GM23248 (cell line): Measurements from ENCODE around the gene LDHAL6B. TPM values are rescaled to one million over a fixed set of nuclear protein-coding genes. Genes with fewer than 3 reads are reported as not detected.

Experiments used
- DNase-seq: peaks from one replicate; pipeline ENCODE4 v3.0.0-alpha.2; 2015
- H2AFZ ChIP-seq: fragments of 200-600 bp; sonication (generic); 2 replicates; pipeline ENCODE4 v1.6.1; 2016; ENCODE audit warnings: antibody characterized with exemption
- H3F3A ChIP-seq: fragments of 200-600 bp; sonication (generic); 2 replicates; pipeline ENCODE4 v1.6.1; 2016; ENCODE audit warnings: mild to moderate bottlenecking, antibody characterized with exemption, mixed run types; ENCODE audit not compliant: insufficient read depth
- H3K27ac ChIP-seq: fragments of 200-600 bp; sonication (generic); 2 replicates; pipeline ENCODE4 v1.5.1; 2016; ENCODE audit warnings: mild to moderate bottlenecking
- H3K27me3 ChIP-seq: fragments of 200-600 bp; sonication (generic); replicated peaks from 2 replicates; pipeline ENCODE4 v1.6.1; 2016; ENCODE audit warnings: mild to moderate bottlenecking; ENCODE audit not compliant: insufficient read depth
- H3K36me3 ChIP-seq: fragments of 200-600 bp; sonication (generic); 2 replicates; pipeline ENCODE4 v1.6.1; 2016; ENCODE audit warnings: low read depth, mild to moderate bottlenecking
- H3K4me1 ChIP-seq: fragments of 200-600 bp; sonication (generic); 2 replicates; pipeline ENCODE4 v1.6.1; 2016; ENCODE audit warnings: mild to moderate bottlenecking; ENCODE audit not compliant: insufficient read depth
- H3K4me2 ChIP-seq: fragments of 200-600 bp; sonication (generic); one replicate; pipeline ENCODE4 v1.6.1; 2016; ENCODE audit warnings: mild to moderate bottlenecking; ENCODE audit not compliant: unreplicated experiment
- H3K4me3 ChIP-seq: fragments of 200-600 bp; sonication (generic); 2 replicates; pipeline ENCODE4 v1.5.1; 2016; ENCODE audit warnings: mild to moderate bottlenecking
- H3K79me2 ChIP-seq: fragments of 200-600 bp; sonication (generic); 2 replicates; pipeline ENCODE4 v1.6.1; 2016; ENCODE audit warnings: mild to moderate bottlenecking; ENCODE audit not compliant: insufficient read depth
- H3K9ac ChIP-seq: fragments of 200-600 bp; sonication (generic); 2 replicates; pipeline ENCODE4 v1.6.1; 2016; ENCODE audit warnings: mild to moderate bottlenecking
- H3K9me2 ChIP-seq: fragments of 200-600 bp; sonication (generic); 2 replicates; pipeline ENCODE4 v1.6.1; 2016; ENCODE audit warnings: mixed run types, mild to moderate bottlenecking, moderate library complexity; ENCODE audit not compliant: insufficient read depth
- H3K9me3 ChIP-seq: fragments of 200-600 bp; sonication (generic); one replicate; pipeline ENCODE4 v1.6.1; 2017; ENCODE audit warnings: low read depth
- H4K20me1 ChIP-seq: fragments of 200-600 bp; sonication (generic); 2 replicates; pipeline ENCODE4 v1.6.0; 2016; ENCODE audit not compliant: insufficient read depth
- EZH2 ChIP-seq: fragments of 200-600 bp; sonication (generic); IDR thresholded peaks from 2 replicates; pipeline ENCODE4 v1.6.1; 2018; ENCODE audit warnings: antibody characterized with exemption, mild to moderate bottlenecking; ENCODE audit not compliant: insufficient read depth, poor library complexity, severe bottlenecking
- EZH2phosphoT487 ChIP-seq: fragments of 200-600 bp; sonication (generic); IDR thresholded peaks from 2 replicates; pipeline ENCODE4 v1.6.1; 2018; ENCODE audit warnings: antibody characterized with exemption, moderate library complexity, mild to moderate bottlenecking, low read depth; ENCODE audit not compliant: insufficient read depth
- WGBS, 2 experiments: methylation state at CpG; one replicate each; pipeline ENCODE4 v1.1.6; 2015 to 2017; ENCODE audit warnings: low lambda C conversion rate in 2 of 2, low coverage in 1 of 2; ENCODE audit errors: missing lambda C conversion rate in 2 of 2; 5-methylcytosine and 5-hydroxymethylcytosine counted together
- in situ Hi-C: fragments of 300-500 bp; cut with MboI; formaldehyde crosslinking; loops from 2 replicates; pipeline ENCODE4 v1.15.0; 2020
- polyA plus RNA-seq: library from polyadenylated mRNA; unstranded; fragments of >200 nt; fragmentation: Nextera tagmentation; extraction: Ambion mirVana; gene quantifications from 2 replicates; pipeline ENCODE4 v1.2.1, GENCODE V29; 2016
- total RNA-seq: library from RNA; depleted of rRNA; stranded (reverse); fragments of >200 nt; shearing (Covaris generic); gene quantifications from 2 replicates; pipeline ENCODE4 v1.2.3, GENCODE V29; 2014

The LDHAL6B gene
- total and polyA plus RNA-seq, 2 experiments from 2014 or later = 0.10 TPM; not detected in 1

DNA sequence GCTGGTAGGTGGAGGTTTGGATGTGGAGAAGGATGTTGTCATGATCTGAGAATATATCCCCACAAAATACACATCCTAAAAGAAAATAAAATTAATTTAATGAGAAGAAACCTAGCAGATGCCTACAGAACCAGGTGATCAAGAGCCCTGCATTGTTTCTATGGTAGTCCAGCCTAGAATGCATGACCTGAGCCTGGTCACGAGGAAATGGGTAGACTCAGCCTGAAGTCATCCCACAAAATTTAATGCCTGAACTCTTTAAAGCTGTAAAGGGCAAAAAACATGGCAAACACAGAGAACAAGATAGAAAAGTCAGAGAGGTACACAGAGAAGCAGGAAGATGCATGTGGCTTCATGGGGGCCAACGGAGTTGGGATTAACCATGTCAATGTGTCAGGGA, 36.0 kb downstream of the LDHAL6B start:
- Histone ChIP-seq H3K79me2 (peaks cover 69% of the 10 kb centered on the region), H2AFZ (no peak overlapping the region), H3K4me1 (0 out of 2 replicates have a peak, but pooled peaks cover 1% of the 10 kb centered on the region), H3K4me2 (no peak overlapping the region), H3F3A (peaks cover 6% of the 10 kb centered on the region; the same call in 1 of the 2 replicates), H3K27ac (no peak overlapping the region), H3K9me2 (no peaks in the 10 kb centered on the region), H3K9ac (no peak overlapping the region), H3K4me3 (no peak overlapping the region), H3K36me3 (peaks cover 25% of the 10 kb centered on the region), H4K20me1 (no peaks in the 10 kb centered on the region), H3K9me3 (no peaks in the 10 kb centered on the region), H3K27me3 (no peaks in the 10 kb centered on the region)
- TF ChIP-seq EZH2phosphoT487 (no peak), EZH2 (no peak)
- in situ Hi-C loops = no loop called here
- DNase-seq = peak; percentile 23
- 50 to 54% methylated on average over 2 of the region's 2 CpGs for WGBS, 2 experiments

DNA sequence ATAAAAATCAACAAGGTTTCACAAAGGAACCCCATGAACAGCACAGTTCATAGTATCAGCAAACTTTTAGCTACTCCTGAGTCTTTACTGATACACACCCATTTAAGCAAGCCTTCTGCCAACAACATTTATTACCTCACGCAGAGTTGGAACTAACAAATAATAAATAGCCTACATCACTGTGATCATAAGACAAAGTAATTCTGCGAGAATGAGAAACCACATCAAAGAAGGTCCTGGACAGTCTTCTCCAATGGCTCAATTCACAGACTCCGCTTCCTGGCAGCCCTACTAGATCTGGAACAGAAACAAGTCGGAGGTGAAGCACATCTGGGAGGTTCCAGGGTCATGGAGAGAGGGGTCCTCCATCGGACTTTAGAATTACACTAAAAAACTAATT, 37.0 kb downstream of the LDHAL6B start:
- no peak overlapping the region for H3K27ac ChIP-seq
- H3K27me3 ChIP-seq = no peaks in the 10 kb centered on the region
- H3K9me3 ChIP-seq = no peaks in the 10 kb centered on the region
- no peak overlapping the region for H3K4me2 ChIP-seq
- H4K20me1 ChIP-seq = no peaks in the 10 kb centered on the region
- no peak overlapping the region for H2AFZ ChIP-seq
- H3K4me1 ChIP-seq = no peaks in the 10 kb centered on the region
- in situ Hi-C loops = no loop called here
- no peaks in the 10 kb centered on the region for H3K9me2 ChIP-seq
- WGBS, 2 experiments = 47 to 48% methylated on average over 5 of the region's 5 CpGs
- no peaks in the 10 kb centered on the region for H3F3A ChIP-seq
- peaks cover 25% of the 10 kb centered on the region for H3K36me3 ChIP-seq
- TF ChIP-seq EZH2 (no peak), EZH2phosphoT487 (no peak)
- DNase-seq = no peak
- H3K4me3 ChIP-seq = no peak overlapping the region
- peaks cover 61% of the 10 kb centered on the region for H3K79me2 ChIP-seq
- no peak overlapping the region for H3K9ac ChIP-seq

DNA sequence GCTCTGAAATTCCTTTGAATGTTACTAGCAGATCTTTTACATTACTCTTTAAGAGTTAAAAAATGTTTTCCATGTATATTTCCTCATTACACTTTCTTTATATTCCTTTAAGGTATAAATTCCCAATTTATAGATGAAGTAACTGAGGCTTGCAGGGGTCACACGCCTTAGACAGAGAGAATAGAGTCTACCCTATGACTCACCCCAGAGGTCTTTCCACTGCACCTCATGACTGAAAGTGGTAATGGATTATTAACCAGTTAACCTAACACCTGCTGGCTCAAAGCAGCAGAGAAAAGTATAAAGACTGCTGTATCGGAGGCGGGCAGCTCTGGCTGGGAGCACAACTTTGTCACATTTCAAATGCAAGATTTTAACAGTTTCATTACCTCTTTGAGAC, 37.7 kb downstream of the LDHAL6B start:
- Histone ChIP-seq H2AFZ (no peak overlapping the region), H3K4me1 (no peaks in the 10 kb centered on the region), H3K9me3 (no peaks in the 10 kb centered on the region), H3K4me2 (no peak overlapping the region), H3F3A (no peaks in the 10 kb centered on the region), H3K79me2 (peaks cover 58% of the 10 kb centered on the region), H3K27me3 (no peaks in the 10 kb centered on the region), H3K9ac (no peak overlapping the region), H3K36me3 (peaks cover 25% of the 10 kb centered on the region), H4K20me1 (no peaks in the 10 kb centered on the region), H3K27ac (no peak overlapping the region), H3K9me2 (no peaks in the 10 kb centered on the region), H3K4me3 (no peak overlapping the region)
- DNase-seq = no peak
- WGBS, 2 experiments = 95 to 98% methylated on average over 3 of the region's 3 CpGs
- no peak for TF ChIP-seq EZH2phosphoT487
- no peak for TF ChIP-seq EZH2
- in situ Hi-C loops = no loop called here

GRCh38 chr15:59245559-59245958, 38.9 kb downstream of the LDHAL6B start:
- Histone ChIP-seq H3K9ac (no peak overlapping the region), H4K20me1 (no peaks in the 10 kb centered on the region), H3K4me2 (no peak overlapping the region), H3K27ac (no peak overlapping the region), H3K9me3 (no peaks in the 10 kb centered on the region), H3K36me3 (peaks cover 24% of the 10 kb centered on the region), H3K4me1 (no peaks in the 10 kb centered on the region), H3K9me2 (no peaks in the 10 kb centered on the region), H3K4me3 (no peak overlapping the region), H2AFZ (no peak overlapping the region), H3F3A (no peaks in the 10 kb centered on the region), H3K79me2 (peaks cover 52% of the 10 kb centered on the region), H3K27me3 (no peaks in the 10 kb centered on the region)
- 84 to 91% methylated on average over 2 of the region's 2 CpGs for WGBS, 2 experiments
- in situ Hi-C loops = no loop called here
- TF ChIP-seq EZH2 (no peak), EZH2phosphoT487 (no peak)
- DNase-seq = no peak

- Histone ChIP-seq H3K4me2 (no peak overlapping the region), H3K9me2 (no peaks in the 10 kb centered on the region), H3K9ac (no peak overlapping the region), H3K4me1 (no peaks in the 10 kb centered on the region), H3K36me3 (peaks cover 22% of the 10 kb centered on the region), H3K9me3 (no peaks in the 10 kb centered on the region), H3K27ac (no peak overlapping the region), H2AFZ (no peak overlapping the region), H3K79me2 (peaks cover 56% of the 10 kb centered on the region), H4K20me1 (no peaks in the 10 kb centered on the region), H3F3A (no peaks in the 10 kb centered on the region), H3K4me3 (no peak overlapping the region), H3K27me3 (no peaks in the 10 kb centered on the region)
- 29 to 50% methylated on average over 2 of the region's 2 CpGs for WGBS, 2 experiments
- no peak for TF ChIP-seq EZH2
- no peak for TF ChIP-seq EZH2phosphoT487
- in situ Hi-C loops = no loop called here
- peak; percentile 76 for DNase-seq
Observed at GRCh38 chr15:59247364-59247763, 40.7 kb downstream of the LDHAL6B start.
